Uterus (tissue), 4 donors: Measurements from ENCODE around the gene CIRBP. TPM values are rescaled to one million over a fixed set of nuclear protein-coding genes. Genes with fewer than 3 reads are reported as not detected.

Source experiments
- DNase-seq, 2 donors: peaks; one replicate each; pipeline ENCODE4 v3.0.0-alpha.2; 2019 to 2020
- H3K27ac ChIP-seq, 2 donors: fragments of 200-600 bp; sonication (generic); 1 replicate in 1 of 2; 2 replicates in 1 of 2; pipeline ENCODE4 v1.5.1; 2016 to 2018
- H3K27me3 ChIP-seq, 2 donors: fragments of 200-600 bp; sonication (generic); one replicate each; pipeline ENCODE4 v1.5.1; 2018 to 2019; ENCODE audit warnings: control low read depth in 1 of 2
- H3K36me3 ChIP-seq, 2 donors: fragments of 200-600 bp; sonication (generic); one replicate each; pipeline ENCODE4 v1.5.1; 2019; ENCODE audit warnings: control low read depth in 1 of 2
- H3K4me1 ChIP-seq, 2 donors: fragments of 200-600 bp; sonication (generic); one replicate each; pipeline ENCODE4 v1.5.1; 2018 to 2019; ENCODE audit warnings: control low read depth in 1 of 2
- H3K4me3 ChIP-seq, 2 donors: fragments of 200-600 bp; sonication (generic); 1 replicate in 1 of 2; 2 replicates in 1 of 2; pipeline ENCODE4 v1.5.1; 2018 to 2019; ENCODE audit warnings: mild to moderate bottlenecking in 1 of 2
- H3K9me3 ChIP-seq, 2 donors: fragments of 200-600 bp; sonication (generic); one replicate each; pipeline ENCODE4 v1.5.1; 2019; ENCODE audit warnings: control low read depth in 1 of 2
- CTCF ChIP-seq, 4 experiments: fragments of 200-600 bp in 2 of 4; fragments of 450-650 bp in 2 of 4; sonication (generic) in 2 of 4; IDR thresholded peaks; one replicate each; pipeline ENCODE4 v1.5.1; 2016 to 2019; ENCODE audit warnings: antibody characterized with exemption in 4 of 4, mild to moderate bottlenecking in 2 of 4, moderate library complexity in 1 of 4
- POLR2A ChIP-seq, 2 donors: fragments of 450-650 bp; IDR thresholded peaks; one replicate each; pipeline ENCODE4 v1.6.1; 2016; ENCODE audit warnings: antibody characterized with exemption in 2 of 2, mild to moderate bottlenecking in 1 of 2, moderate library complexity in 1 of 2
- intact Hi-C: fragments of 100-400 bp; cut with DNase I; formaldehyde crosslinking; loops from one replicate; pipeline ENCODE4 v1.15.1; 2023; ENCODE audit warnings: low total_unique reads
- total RNA-seq, 4 donors: library from RNA; depleted of rRNA in 3 of 4; stranded (reverse); fragments of >200 nt in 3 of 4; gene quantifications; one replicate each; pipeline versions ENCODE4 v1.1.0 to v1.2.4, GENCODE V29; 2014 to 2023
- donor health status: DM: yes; HTN: yes; CAD: no.

CIRBP gene
- total RNA-seq, 4 donors from 2014 or later: 235 to 950 (median 535) TPM

GRCh38 chr19:1253514-1254080 lies 15.5 kb upstream of the CIRBP start:
- H3K4me1 ChIP-seq: peaks cover 0 to 35% of the 10 kb centered on the region in 2 donors
- TF ChIP-seq CTCF (IDR thresholded peaks at IDR 0.05): no peak
- no peak for TF ChIP-seq POLR2A (IDR thresholded peaks at IDR 0.05)
- H3K4me3 ChIP-seq: peak overlapping the region; percentile 21 to 70
- intact Hi-C loops: no loop called here
- no peak for DNase-seq
- peak overlapping the region; percentile 96 to 98 for H3K27ac ChIP-seq
- no peaks in the 10 kb centered on the region for H3K27me3 ChIP-seq
- no peaks in the 10 kb centered on the region for H3K9me3 ChIP-seq
- no peaks in the 10 kb centered on the region for H3K36me3 ChIP-seq

GRCh38 chr19:1254081-1254527 lies 15.0 kb upstream of the CIRBP start:
- peak; percentile 67 to 69 for DNase-seq
- H3K27ac ChIP-seq: peak overlapping the region; percentile 96 to 98
- TF ChIP-seq CTCF (IDR thresholded peaks at IDR 0.05): no peak
- no peak for TF ChIP-seq POLR2A (IDR thresholded peaks at IDR 0.05)
- H3K27me3 ChIP-seq: no peaks in the 10 kb centered on the region
- peak overlapping the region; percentile 21 to 70 for H3K4me3 ChIP-seq
- intact Hi-C loops: no loop called here
- H3K4me1 ChIP-seq: peaks cover 0 to 40% of the 10 kb centered on the region in 2 donors
- no peaks in the 10 kb centered on the region for H3K9me3 ChIP-seq
- no peaks in the 10 kb centered on the region for H3K36me3 ChIP-seq

- Histone ChIP-seq H3K9me3 (no peaks in the 10 kb centered on the region), H3K36me3 (no peaks in the 10 kb centered on the region), H3K4me3 (no peak overlapping the region), H3K27ac (peak overlapping the region; percentile 96 to 98), H3K4me1 (peaks cover 2 to 45% of the 10 kb centered on the region in 2 donors), H3K27me3 (no peaks in the 10 kb centered on the region)
- DNase-seq: no peak
- intact Hi-C loops: no loop called here
- TF ChIP-seq POLR2A (IDR thresholded peaks at IDR 0.05): no peak
- TF ChIP-seq CTCF (IDR thresholded peaks at IDR 0.05): no peak
Observed at GRCh38 chr19:1254530-1255185, 14.5 kb upstream of the CIRBP start.

GRCh38 chr19:1255186-1256161 lies 13.7 kb upstream of the CIRBP start:
- no peak for DNase-seq
- Histone ChIP-seq H3K27ac (peak overlapping the region; percentile 96 to 98), H3K27me3 (no peaks in the 10 kb centered on the region), H3K4me3 (no peak overlapping the region), H3K9me3 (no peaks in the 10 kb centered on the region), H3K36me3 (no peaks in the 10 kb centered on the region), H3K4me1 (peaks cover 10 to 53% of the 10 kb centered on the region in 2 donors)
- intact Hi-C loops: no loop called here
- TF ChIP-seq CTCF (IDR thresholded peaks at IDR 0.05) (no peak), POLR2A (IDR thresholded peaks at IDR 0.05) (no peak)
